Endothelial cell of umbilical vein (primary cell): ENCODE data around the gene COL17A1. TPM values are rescaled to one million over a fixed set of nuclear protein-coding genes. Genes with fewer than 3 reads are reported as not detected.

ENCODE experiments used
- BruUV-seq: library from RNA; stranded (reverse); fragments of 400-500 nt; replicated peaks from 2 replicates; lab custom pipeline; 2021; lab: Mats Ljungman, UMichigan
- CTCF ChIA-PET: fragments of 300-600, 350-600 bp; sonication (Branson Sonifier 250); formaldehyde crosslinking; loops from one replicate; lab custom pipeline; 2021; ENCODE audit warnings: antibody characterized with exemption, inconsistent platforms; lab: Charles Lee
- POLR2A ChIA-PET: fragments of 300-600, 350-600 bp; sonication (Branson Sonifier 250); formaldehyde crosslinking; loops from one replicate; lab custom pipeline; 2021; ENCODE audit warnings: antibody characterized with exemption, inconsistent platforms; lab: Charles Lee
- DNase-seq: peaks from one replicate; pipeline ENCODE4 v3.0.0-alpha.2; 2011; ENCODE audit warnings: low read depth, low spot score
- FAIRE-seq: peaks from 2 replicates; lab custom pipeline; 2011; peaks lifted over from hg19 to GRCh38; lab: Jason Lieb, UNC
- H2AFZ ChIP-seq: 2 replicates; pipeline ENCODE4 v1.6.0; 2012; ENCODE audit warnings: low read depth, low read length, control low read depth, inconsistent platforms
- H3K27ac ChIP-seq: 2 replicates; pipeline ENCODE4 v1.5.1; 2011; ENCODE audit warnings: low read depth, mild to moderate bottlenecking, control low read depth, low read length, moderate library complexity; ENCODE audit not compliant: insufficient read depth
- H3K27me3 ChIP-seq, 2 experiments: 2 replicates each; pipeline versions ENCODE4 v1.6.0 to v1.6.1; 2011; ENCODE audit warnings: low read length in 2 of 2, mixed read lengths in 1 of 2; ENCODE audit not compliant: control insufficient read depth in 2 of 2, insufficient read depth in 2 of 2
- H3K36me3 ChIP-seq, 2 experiments: 2 replicates in 1 of 2; 3 replicates in 1 of 2; pipeline ENCODE4 v1.5.1; 2011; ENCODE audit warnings: low read length in 2 of 2, mild to moderate bottlenecking in 1 of 2, moderate library complexity in 1 of 2; ENCODE audit not compliant: control insufficient read depth in 2 of 2, insufficient read depth in 2 of 2; ENCODE audit errors: extremely low read depth in 1 of 2
- H3K4me1 ChIP-seq: 3 replicates; pipeline ENCODE4 v1.5.1; 2011; ENCODE audit warnings: mild to moderate bottlenecking, low read length; ENCODE audit not compliant: control insufficient read depth, insufficient read depth; ENCODE audit errors: extremely low read depth
- H3K4me2 ChIP-seq: 2 replicates; pipeline ENCODE4 v1.6.1; 2011; ENCODE audit warnings: low read length, control low read depth, mixed read lengths; ENCODE audit not compliant: insufficient read depth
- H3K4me3 ChIP-seq, 3 experiments: fragments of 200-600 bp in 1 of 3; sonication (generic), shearing (Covaris generic) in 1 of 3; replicated peaks in 1 of 3; 2 replicates each; pipeline ENCODE4 v1.5.1; 2011 to 2016; ENCODE audit warnings: control low read depth in 3 of 3, low read length in 3 of 3, mild to moderate bottlenecking in 2 of 3, inconsistent platforms in 1 of 3, low read depth in 1 of 3, moderate library complexity in 1 of 3; ENCODE audit not compliant: insufficient read depth in 1 of 3
- H3K79me2 ChIP-seq: 2 replicates; pipeline ENCODE4 v1.6.0; 2012; ENCODE audit warnings: low read length, inconsistent platforms; ENCODE audit not compliant: control insufficient read depth, insufficient read depth
- H3K9ac ChIP-seq: replicated peaks from 2 replicates; pipeline ENCODE3; 2011; ENCODE audit warnings: low read length, control low read depth; ENCODE audit not compliant: insufficient read depth; ENCODE audit errors: extremely low read depth
- H3K9me1 ChIP-seq: replicated peaks from 3 replicates; pipeline ENCODE4 v1.6.0; 2011; ENCODE audit warnings: mild to moderate bottlenecking, low read length; ENCODE audit not compliant: control insufficient read depth, insufficient read depth; ENCODE audit errors: extremely low read depth
- H3K9me3 ChIP-seq: replicated peaks from 2 replicates; pipeline ENCODE4 v1.5.1; 2012; ENCODE audit warnings: low read length, inconsistent platforms; ENCODE audit not compliant: control insufficient read depth, insufficient read depth
- H4K20me1 ChIP-seq: replicated peaks from 2 replicates; pipeline ENCODE3; 2011; ENCODE audit warnings: mild to moderate bottlenecking, low read length; ENCODE audit not compliant: control insufficient read depth, insufficient read depth; ENCODE audit errors: extremely low read depth
- EZH2 ChIP-seq: IDR thresholded peaks from 2 replicates; pipeline ENCODE4 v1.6.1; 2012; ENCODE audit warnings: borderline replicate concordance, low read depth, mild to moderate bottlenecking, moderate library complexity, low read length, inconsistent platforms; ENCODE audit not compliant: severe bottlenecking
- FOS ChIP-seq: IDR thresholded peaks from 2 replicates; pipeline ENCODE4 v1.6.1; 2011; ENCODE audit warnings: mild to moderate bottlenecking, low read length, moderate library complexity, borderline replicate concordance; ENCODE audit not compliant: insufficient read depth
- GATA2 ChIP-seq: IDR thresholded peaks from 2 replicates; pipeline ENCODE4 v1.7.0; 2011; ENCODE audit warnings: low read depth, mild to moderate bottlenecking, moderate library complexity, mixed read lengths, low read length; ENCODE audit not compliant: insufficient read length, insufficient read depth
- JUN ChIP-seq: IDR thresholded peaks from 2 replicates; pipeline ENCODE4 v1.6.1; 2011; ENCODE audit warnings: borderline replicate concordance, low read depth; ENCODE audit not compliant: insufficient read length, insufficient read depth
- MYC ChIP-seq: IDR thresholded peaks from one replicate; pipeline ENCODE4 v1.6.1; 2011; ENCODE audit warnings: mild to moderate bottlenecking, low read depth, low read length
- POLR2A ChIP-seq: IDR thresholded peaks from 2 replicates; pipeline ENCODE4 v1.6.1; 2012; ENCODE audit warnings: low read depth, mild to moderate bottlenecking, control low read depth, low read length
- POLR2AphosphoS5 ChIP-seq: IDR thresholded peaks from 2 replicates; pipeline ENCODE4 v1.6.1; 2012; ENCODE audit warnings: low read depth, mild to moderate bottlenecking, control low read depth, low read length, moderate library complexity; ENCODE audit not compliant: insufficient read depth
- dilution Hi-C: fragments of 300-500 bp; cut with MboI; formaldehyde crosslinking; loops from one replicate; pipeline ENCODE4 v1.15.0; 2019; ENCODE audit warnings: low sequenced_read_pairs; ENCODE audit not compliant: extremely low pct_ligation_motif_present
- intact Hi-C: fragments of 100-400 bp; cut with micrococcal nuclease; formaldehyde crosslinking; loops from one replicate; pipeline ENCODE4 v1.10.0; 2022
- polyA plus RNA-seq, 4 experiments: library from polyadenylated mRNA; depleted of rRNA in 3 of 4; stranded (reverse) in 3 of 4; unstranded in 1 of 4; fragments of >200 nt; gene quantifications; 2 replicates each; pipeline versions ENCODE4 v1.2.1 to v1.2.3, GENCODE V29; 2011 to 2012; ENCODE audit warnings: missing spikeins in 1 of 4
- total RNA-seq: library from RNA; stranded (reverse); gene quantifications from 2 replicates; pipeline ENCODE4 v1.2.3, GENCODE V29; 2021
- TF ChIP-seq, protein P1 (sequence below), 2 donors: IDR thresholded peaks; 1 replicate in 1 of 2; 2 replicates in 1 of 2; pipeline ENCODE4 v1.5.1; 2011; ENCODE audit warnings: low read length in 2 of 2, mild to moderate bottlenecking in 2 of 2, moderate library complexity in 2 of 2, control low read depth in 1 of 2, inconsistent platforms in 1 of 2, low read depth in 1 of 2; ENCODE audit not compliant: insufficient read depth in 1 of 2; ENCODE audit errors: extremely low read depth in 1 of 2
- TF ChIP-seq, protein P2 (sequence below): IDR thresholded peaks from 2 replicates; pipeline ENCODE4 v1.6.1; 2011; ENCODE audit not compliant: insufficient read depth, insufficient read length

The COL17A1 gene
- total and polyA plus RNA-seq, 2 donors (not counting 3 experiments of a cell fraction or from before 2014, with no cell fraction given), result 0.57 to 1.3 TPM

DNA sequence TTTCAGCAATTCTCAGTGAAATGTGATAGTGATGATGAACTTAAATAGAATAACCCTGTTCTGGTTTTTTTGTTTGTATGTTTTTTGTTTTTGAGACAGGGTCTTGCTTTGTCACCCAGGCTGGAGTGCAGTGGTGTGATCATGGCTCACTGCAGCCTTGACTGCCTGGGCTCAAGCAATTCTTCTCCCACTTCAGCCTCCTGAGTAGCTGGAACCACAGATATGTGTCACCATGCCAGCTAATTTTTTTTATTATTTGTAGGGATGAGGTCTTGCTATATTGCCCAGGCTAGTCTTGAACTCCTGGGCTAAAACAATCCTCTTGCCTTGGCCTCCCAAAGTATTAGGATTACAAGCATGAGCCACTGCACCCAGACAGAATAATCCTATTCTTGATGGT lies 14.3 kb upstream of the COL17A1 start:
- Histone ChIP-seq H3K36me3 (no peaks in the 10 kb centered on the region), H3K27ac (no peak overlapping the region), H3K27me3 (no peaks in the 10 kb centered on the region), H2AFZ (no peak overlapping the region), H3K9me1 (no peaks in the 10 kb centered on the region), H3K79me2 (no peaks in the 10 kb centered on the region), H3K4me1 (peaks cover 13% of the 10 kb centered on the region), H3K9ac (no peak overlapping the region), H3K4me2 (no peak overlapping the region), H4K20me1 (no peaks in the 10 kb centered on the region), H3K9me3 (no peaks in the 10 kb centered on the region), H3K4me3 (no peak overlapping the region)
- no TSS peak for BruUV-seq
- ChIA-PET CTCF (interaction anchor here (0.6 to 1.4 kb wide), 5 partner anchors 9 to 1005 kb away, joined by 3 to 5 read pairs (median 3); no protein-coding TSS in a partner anchor), POLR2A (no interaction called here)
- intact Hi-C loops (no loop called here), dilution Hi-C loops (no loop called here)
- no peak for TF ChIP-seq GATA2
- no peak for TF ChIP-seq EZH2
- no peak for TF ChIP-seq MYC
- TF ChIP-seq POLR2AphosphoS5, result no peak
- TF ChIP-seq, protein P1, sequence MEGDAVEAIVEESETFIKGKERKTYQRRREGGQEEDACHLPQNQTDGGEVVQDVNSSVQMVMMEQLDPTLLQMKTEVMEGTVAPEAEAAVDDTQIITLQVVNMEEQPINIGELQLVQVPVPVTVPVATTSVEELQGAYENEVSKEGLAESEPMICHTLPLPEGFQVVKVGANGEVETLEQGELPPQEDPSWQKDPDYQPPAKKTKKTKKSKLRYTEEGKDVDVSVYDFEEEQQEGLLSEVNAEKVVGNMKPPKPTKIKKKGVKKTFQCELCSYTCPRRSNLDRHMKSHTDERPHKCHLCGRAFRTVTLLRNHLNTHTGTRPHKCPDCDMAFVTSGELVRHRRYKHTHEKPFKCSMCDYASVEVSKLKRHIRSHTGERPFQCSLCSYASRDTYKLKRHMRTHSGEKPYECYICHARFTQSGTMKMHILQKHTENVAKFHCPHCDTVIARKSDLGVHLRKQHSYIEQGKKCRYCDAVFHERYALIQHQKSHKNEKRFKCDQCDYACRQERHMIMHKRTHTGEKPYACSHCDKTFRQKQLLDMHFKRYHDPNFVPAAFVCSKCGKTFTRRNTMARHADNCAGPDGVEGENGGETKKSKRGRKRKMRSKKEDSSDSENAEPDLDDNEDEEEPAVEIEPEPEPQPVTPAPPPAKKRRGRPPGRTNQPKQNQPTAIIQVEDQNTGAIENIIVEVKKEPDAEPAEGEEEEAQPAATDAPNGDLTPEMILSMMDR (IDR thresholded peaks at IDR 0.05; ENCODE audit: extremely low read depth in 1 of 2, insufficient read depth in 1 of 2, low read depth in 1 of 2, low read length in 2 of 2), result no peak
- TF ChIP-seq, protein P2, sequence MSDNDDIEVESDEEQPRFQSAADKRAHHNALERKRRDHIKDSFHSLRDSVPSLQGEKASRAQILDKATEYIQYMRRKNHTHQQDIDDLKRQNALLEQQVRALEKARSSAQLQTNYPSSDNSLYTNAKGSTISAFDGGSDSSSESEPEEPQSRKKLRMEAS, result no peak
- TF ChIP-seq FOS, result no peak
- no peak for TF ChIP-seq JUN
- TF ChIP-seq POLR2A, result no peak
- FAIRE-seq (no peak), DNase-seq (no peak)
